Pancreas (tissue), 10 donors: ENCODE data around the gene PRR16. TPM values are rescaled to one million over a fixed set of nuclear protein-coding genes. Genes with fewer than 3 reads are reported as not detected.

Experiments
- ATAC-seq, 4 donors: fragments of 200-7000 bp; cut with Tn5 transposase; one replicate each; pipeline versions ENCODE4 v1.8.0 to v1.9.1; 2020; ENCODE audit warnings: mild to moderate bottlenecking in 4 of 4, moderate library complexity in 4 of 4
- DNase-seq, 6 donors: peaks; one replicate each; pipeline ENCODE4 v3.0.0-alpha.2; 2020
- FAIRE-seq: peaks from 2 replicates; lab custom pipeline; 2012; peaks lifted over from hg19 to GRCh38; lab: Jason Lieb, UNC
- H3K27ac ChIP-seq, 4 donors: fragments of 200-600 bp; sonication (generic); 1 replicate in 3 of 4; 2 replicates in 1 of 4; pipeline versions ENCODE4 v1.5.0 to v1.8.0; 2020
- H3K27me3 ChIP-seq, 4 donors: fragments of 200-600 bp; one replicate each; pipeline ENCODE4 v1.8.0; 2021
- H3K36me3 ChIP-seq, 3 donors: fragments of 200-600 bp; sonication (generic) in 1 of 3; one replicate each; pipeline versions ENCODE4 v1.5.0 to v1.8.0; 2020 to 2021
- H3K4me1 ChIP-seq, 3 donors: fragments of 200-600 bp; one replicate each; pipeline ENCODE4 v1.8.0; 2021
- H3K4me3 ChIP-seq, 4 donors: fragments of 200-600 bp; sonication (generic) in 2 of 4; one replicate each; pipeline versions ENCODE4 v1.5.0 to v1.8.0; 2020 to 2021
- H3K9me3 ChIP-seq, 4 donors: fragments of 200-600 bp; one replicate each; pipeline ENCODE4 v1.8.0; 2021
- WGBS, 2 donors: extraction: QIAGEN DNeasy Blood & Tissue Kit; methylation state at CpG; one replicate each; pipeline ENCODE4 v1.1.7; 2013; 5-methylcytosine and 5-hydroxymethylcytosine counted together
- intact Hi-C, 3 donors: fragments of 100-400 bp; cut with DNase I; formaldehyde crosslinking; loops; one replicate each; pipeline versions ENCODE4 v1.11.1 to v1.14.2; 2022
- polyA plus RNA-seq, 2 donors: library from polyadenylated mRNA; stranded (reverse); fragments of 200-250 nt; gene quantifications; one replicate each; pipeline ENCODE4 v1.2.3, GENCODE V29; 2013
- total RNA-seq, 6 donors: library from RNA; stranded (reverse); fragmentation: NEBNext Ultra II Directional in 4 of 6; extraction: Animal tissue kit (Norgen Biotek cat#: 25700) in 4 of 6; gene quantifications; one replicate each; pipeline versions ENCODE4 v1.2.1 to v1.2.4, GENCODE V29; 2021 to 2023
- TF ChIP-seq, protein P1 (sequence below), 4 donors: fragments of 200-600 bp; sonication (generic) in 3 of 4; IDR thresholded peaks; one replicate each; pipeline versions ENCODE4 v1.5.0 to v1.8.0; 2021; ENCODE audit warnings: antibody characterized with exemption in 4 of 4
- donor health status: healthy with polysubstance abuse.
- donor health status: DM: no; HTN: no; CAD: no; lungs with moderate emphysema.
- donor health status: DM: no; HTN: no; CAD: no.
- donor health status: control.
- donor health status: control.
- donor health status: Bipolar disorder and iron deficiency.
- donor health status: DM: yes; HTN: yes; CAD: no.
- donor health status: DM: no; HTN: no; CAD: no.
- donor health status: DM: no; HTN: no; CAD: no.
- donor health status: DM: yes; HTN: yes; CAD: no.

PRR16 gene
- total and polyA plus RNA-seq, 8 donors = 0.19 to 2.5 (median 0.56) TPM

GRCh38 chr5:120517607-120518252, 53.6 kb downstream of the PRR16 start:
- 54 to 57% methylated on average over 5 of the region's 5 CpGs for WGBS, 2 donors
- no peaks in the 10 kb centered on the region for H3K4me1 ChIP-seq
- intact Hi-C loops = no loop called here
- H3K27ac ChIP-seq = no peak overlapping the region
- DNase-seq (no peak), ATAC-seq (no peak), FAIRE-seq (no peak)
- H3K4me3 ChIP-seq = no peak overlapping the region
- TF ChIP-seq, protein P1, sequence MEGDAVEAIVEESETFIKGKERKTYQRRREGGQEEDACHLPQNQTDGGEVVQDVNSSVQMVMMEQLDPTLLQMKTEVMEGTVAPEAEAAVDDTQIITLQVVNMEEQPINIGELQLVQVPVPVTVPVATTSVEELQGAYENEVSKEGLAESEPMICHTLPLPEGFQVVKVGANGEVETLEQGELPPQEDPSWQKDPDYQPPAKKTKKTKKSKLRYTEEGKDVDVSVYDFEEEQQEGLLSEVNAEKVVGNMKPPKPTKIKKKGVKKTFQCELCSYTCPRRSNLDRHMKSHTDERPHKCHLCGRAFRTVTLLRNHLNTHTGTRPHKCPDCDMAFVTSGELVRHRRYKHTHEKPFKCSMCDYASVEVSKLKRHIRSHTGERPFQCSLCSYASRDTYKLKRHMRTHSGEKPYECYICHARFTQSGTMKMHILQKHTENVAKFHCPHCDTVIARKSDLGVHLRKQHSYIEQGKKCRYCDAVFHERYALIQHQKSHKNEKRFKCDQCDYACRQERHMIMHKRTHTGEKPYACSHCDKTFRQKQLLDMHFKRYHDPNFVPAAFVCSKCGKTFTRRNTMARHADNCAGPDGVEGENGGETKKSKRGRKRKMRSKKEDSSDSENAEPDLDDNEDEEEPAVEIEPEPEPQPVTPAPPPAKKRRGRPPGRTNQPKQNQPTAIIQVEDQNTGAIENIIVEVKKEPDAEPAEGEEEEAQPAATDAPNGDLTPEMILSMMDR (IDR thresholded peaks at IDR 0.05) = no peak
- no peaks in the 10 kb centered on the region for H3K9me3 ChIP-seq
- H3K36me3 ChIP-seq = no peaks in the 10 kb centered on the region
- H3K27me3 ChIP-seq = no peaks in the 10 kb centered on the region

GRCh38 chr5:120518581-120518980, 54.5 kb downstream of the PRR16 start:
- ATAC-seq = no peak

GRCh38 chr5:120527251-120527650, 63.2 kb downstream of the PRR16 start:
- Histone ChIP-seq H3K36me3 (no peaks in the 10 kb centered on the region), H3K27ac (no peak overlapping the region), H3K4me1 (no peaks in the 10 kb centered on the region), H3K4me3 (no peak overlapping the region), H3K9me3 (no peaks in the 10 kb centered on the region), H3K27me3 (no peaks in the 10 kb centered on the region)
- FAIRE-seq (no peak), DNase-seq (no peak), ATAC-seq (no peak)
- intact Hi-C loops = no loop called here
- WGBS, 2 donors = 56 to 65% methylated on average over 3 of the region's 3 CpGs
- TF ChIP-seq, protein P1 (IDR thresholded peaks at IDR 0.05) = no peak

More at GRCh38 chr5:120518581-120518980, 54.5 kb downstream of the PRR16 start:
- no peaks in the 10 kb centered on the region for H3K4me1 ChIP-seq
- intact Hi-C loops = no loop called here
- FAIRE-seq (no peak), DNase-seq (no peak)
- no peaks in the 10 kb centered on the region for H3K36me3 ChIP-seq
- WGBS, 2 donors = 29 to 37% methylated on average over 1 of the region's 1 CpG
- H3K27ac ChIP-seq = no peak overlapping the region
- no peaks in the 10 kb centered on the region for H3K9me3 ChIP-seq
- no peak overlapping the region for H3K4me3 ChIP-seq
- TF ChIP-seq, protein P1 (IDR thresholded peaks at IDR 0.05) = no peak
- no peaks in the 10 kb centered on the region for H3K27me3 ChIP-seq

GRCh38 chr5:120528609-120529008, 64.5 kb downstream of the PRR16 start:
- Histone ChIP-seq H3K9me3 (no peaks in the 10 kb centered on the region), H3K27me3 (no peaks in the 10 kb centered on the region), H3K4me3 (no peak overlapping the region), H3K36me3 (no peaks in the 10 kb centered on the region), H3K4me1 (no peaks in the 10 kb centered on the region), H3K27ac (no peak overlapping the region)
- TF ChIP-seq, protein P1 (IDR thresholded peaks at IDR 0.05) = no peak
- DNase-seq (no peak), ATAC-seq (no peak), FAIRE-seq (no peak)
- WGBS, 2 donors = 63 to 78% methylated on average over 2 of the region's 2 CpGs
- intact Hi-C loops = no loop called here

DNA sequence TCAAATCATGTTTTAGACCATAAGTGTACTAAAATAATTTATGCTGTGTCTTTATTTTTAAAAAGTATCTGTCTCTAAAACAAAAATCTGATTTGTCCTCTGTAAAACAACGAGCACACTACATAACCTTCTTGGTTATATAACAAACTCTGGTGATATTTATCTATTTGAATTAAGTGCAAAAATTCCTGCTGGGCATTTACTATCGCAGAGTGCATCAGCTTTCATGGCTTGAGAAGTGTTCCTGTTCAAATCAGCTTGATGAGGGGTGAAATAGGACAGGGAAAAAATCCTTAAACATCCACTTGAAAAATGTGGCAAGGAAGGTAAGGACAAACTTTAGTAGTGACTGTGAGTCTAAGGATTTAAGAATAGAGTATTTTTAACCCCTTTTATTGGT, 65.3 kb downstream of the PRR16 start:
- Histone ChIP-seq H3K36me3 (no peaks in the 10 kb centered on the region), H3K27me3 (no peaks in the 10 kb centered on the region), H3K4me3 (no peak overlapping the region), H3K4me1 (no peaks in the 10 kb centered on the region), H3K9me3 (no peaks in the 10 kb centered on the region), H3K27ac (no peak overlapping the region)
- intact Hi-C loops = no loop called here
- TF ChIP-seq, protein P1 (IDR thresholded peaks at IDR 0.05) = no peak
- no peak for FAIRE-seq
- no peak for DNase-seq
- no peak for ATAC-seq
- 62 to 69% methylated on average over 2 of the region's 2 CpGs for WGBS, 2 donors
